ENCODE measurements around the gene FARS2. TPM values are rescaled to one million over a fixed set of nuclear protein-coding genes. Genes with fewer than 3 reads are reported as not detected.

Gene FARS2
- total RNA-seq, 5 donors from 2014 or later (not counting 1 experiment from before 2014, with no cell fraction given): 17.9 to 24.2 (median 20.3) TPM

DNA sequence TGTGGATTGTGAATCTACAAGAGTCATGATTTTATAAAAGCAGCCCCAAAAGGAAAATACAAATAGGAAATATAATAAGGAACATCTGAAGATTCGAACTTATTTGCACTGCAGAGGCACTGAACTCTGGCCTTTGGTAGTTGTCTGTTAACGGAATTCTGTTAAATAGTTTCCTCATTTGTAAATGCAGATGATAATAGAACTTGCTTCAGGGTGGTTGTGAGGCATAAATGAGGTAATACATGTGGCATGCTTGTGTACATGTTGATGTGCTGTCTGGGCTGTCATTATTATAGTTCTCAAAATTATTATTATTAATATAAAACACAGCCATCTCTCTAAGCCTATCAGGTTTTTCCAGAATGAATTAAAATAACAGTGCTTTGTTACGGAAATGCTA lies 443.4 kb downstream of the FARS2 start:
- Mint-ChIP-seq H3K36me3 (peaks cover 27% of the 10 kb centered on the region), H3K27me3 (no peaks in the 10 kb centered on the region), H3K4me3 (no peak overlapping the region), H3K9me3 (no peaks in the 10 kb centered on the region), H3K4me1 (peaks cover 26 to 31% (median 29%) of the 10 kb centered on the region in 3 donors), H3K27ac (no peak overlapping the region)
- ChIA-PET CTCF (no interaction called here), POLR2A (no interaction called here)
- Histone ChIP-seq H3K36me3 (ENCODE audit: control insufficient read depth in 2 of 2, extremely low read depth in 1 of 2, insufficient read depth in 1 of 2, low read length in 1 of 2) (no peaks in the 10 kb centered on the region), H3K4me3 (ENCODE audit: control insufficient read depth in 1 of 2, extremely low read depth in 1 of 2, low read length in 1 of 2) (no peak overlapping the region), H3K27me3 (replicated peaks in 1 of 2; ENCODE audit: control insufficient read depth in 2 of 2, extremely low read depth in 1 of 2, insufficient read depth in 2 of 2, low read length in 1 of 2) (no peaks in the 10 kb centered on the region), H3K9me3 (no peaks in the 10 kb centered on the region), H3K27ac (ENCODE audit: low read length) (no peak overlapping the region), H3K4me1 (ENCODE audit: control insufficient read depth in 1 of 2, extremely low read depth in 1 of 2, insufficient read depth in 2 of 2, low read length in 2 of 2) (peaks cover 22 to 35% of the 10 kb centered on the region in 2 experiments)
- ATAC-seq (replicated peaks in 1 of 4) (no peak), DNase-seq (no peak)
- WGBS (ENCODE audit: insufficient coverage): 88% methylated on average over 1 of the region's 3 CpGs

DNA sequence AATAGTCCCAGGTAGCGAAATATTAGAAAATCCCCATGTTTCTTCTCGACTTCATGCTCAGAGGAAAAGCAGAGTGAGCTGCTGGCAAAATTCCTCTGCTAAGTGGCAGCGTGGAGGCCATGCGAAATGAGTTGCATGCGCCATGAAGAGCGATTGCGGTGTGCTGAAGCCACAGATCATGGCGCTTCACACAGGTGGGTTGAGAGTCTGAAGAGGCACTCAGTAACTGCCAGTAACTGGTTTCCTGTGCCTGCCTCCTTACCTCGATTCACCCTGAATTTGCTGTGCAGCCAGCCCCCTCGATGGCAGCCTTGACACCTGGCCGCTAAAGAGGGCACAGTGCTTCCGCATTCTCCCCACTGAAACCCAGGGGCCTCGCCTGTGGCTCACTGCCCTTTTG lies 443.9 kb downstream of the FARS2 start:
- no peak overlapping the region for H3K27ac ChIP-seq (ENCODE audit: low read length)
- no peaks in the 10 kb centered on the region for H3K27me3 ChIP-seq (replicated peaks in 1 of 2; ENCODE audit: control insufficient read depth in 2 of 2, extremely low read depth in 1 of 2, insufficient read depth in 2 of 2, low read length in 1 of 2)
- peaks cover 22 to 35% of the 10 kb centered on the region in 2 experiments for H3K4me1 ChIP-seq (ENCODE audit: control insufficient read depth in 1 of 2, extremely low read depth in 1 of 2, insufficient read depth in 2 of 2, low read length in 2 of 2)
- DNase-seq: no peak
- H3K36me3 ChIP-seq (ENCODE audit: control insufficient read depth in 2 of 2, extremely low read depth in 1 of 2, insufficient read depth in 1 of 2, low read length in 1 of 2): no peaks in the 10 kb centered on the region
- H3K36me3 Mint-ChIP-seq: peaks cover 23% of the 10 kb centered on the region
- no peaks in the 10 kb centered on the region for H3K27me3 Mint-ChIP-seq
- ChIA-PET POLR2A (no interaction called here), CTCF (no interaction called here)
- H3K4me3 ChIP-seq (ENCODE audit: control insufficient read depth in 1 of 2, extremely low read depth in 1 of 2, low read length in 1 of 2): peak overlapping the region in 1 of 2 donors; percentile 17
- peaks cover 26 to 31% (median 29%) of the 10 kb centered on the region in 3 donors for H3K4me1 Mint-ChIP-seq
- H3K27ac Mint-ChIP-seq: no peak overlapping the region
- no peak for ATAC-seq (replicated peaks in 1 of 4)
- H3K4me3 Mint-ChIP-seq: peak overlapping the region in 1 of 3 donors; percentile 55
- H3K9me3 Mint-ChIP-seq: no peaks in the 10 kb centered on the region
- WGBS (ENCODE audit: insufficient coverage): 91% methylated on average over 11 of the region's 13 CpGs
- no peaks in the 10 kb centered on the region for H3K9me3 ChIP-seq

DNA sequence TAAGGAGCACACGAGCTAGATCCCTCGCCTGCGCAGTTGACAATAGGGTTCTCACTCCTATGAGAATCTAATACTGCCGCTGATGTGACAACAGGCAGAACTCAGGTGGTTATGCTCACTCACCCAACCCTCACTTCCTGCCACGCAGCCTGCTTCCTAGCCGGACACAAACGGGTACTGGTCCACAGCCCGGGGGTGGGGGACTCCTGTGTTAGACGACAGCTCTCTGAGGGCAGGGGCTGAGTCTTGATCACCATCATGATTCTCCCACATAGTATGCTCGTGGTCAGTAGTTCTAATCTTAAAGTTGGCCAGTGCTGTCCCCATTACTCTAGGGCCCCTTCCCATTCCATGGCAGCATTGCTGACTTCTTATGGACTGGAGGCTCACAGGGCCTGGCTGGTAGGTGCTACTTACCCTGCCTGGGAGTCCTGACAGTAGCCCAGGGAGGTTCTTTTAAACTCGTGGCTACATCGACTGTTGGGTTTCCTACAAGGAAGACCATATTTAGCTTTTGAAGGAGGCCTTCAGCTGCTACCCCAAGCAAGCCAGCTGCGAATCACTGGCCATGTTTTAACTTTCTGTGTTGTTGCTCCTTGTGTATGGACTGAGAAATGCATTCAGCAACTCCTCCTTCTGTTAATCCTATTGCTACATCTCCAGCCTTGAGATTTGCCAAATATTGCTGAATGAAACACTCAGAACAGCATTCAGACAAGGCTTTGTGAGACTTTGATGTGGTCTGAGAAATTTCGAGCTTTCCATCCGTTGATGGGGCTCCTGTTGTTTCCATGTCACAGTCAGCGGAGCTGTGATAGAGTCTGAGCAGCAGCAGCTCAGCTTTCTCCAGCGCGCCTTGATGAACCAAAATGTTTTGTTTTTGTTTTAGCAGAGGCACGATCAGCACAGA lies 445.1 kb downstream of the FARS2 start:
- DNase-seq (peak in 6 of 35 experiments; percentile 4 to 41 (median 12)), ATAC-seq (replicated peaks in 1 of 4) (peak; percentile 58 to 88 (median 68))
- H3K4me3 ChIP-seq (ENCODE audit: control insufficient read depth in 1 of 2, extremely low read depth in 1 of 2, low read length in 1 of 2): peak overlapping the region in 1 of 2 donors; percentile 11
- POLR2A ChIA-PET: no interaction called here
- H3K36me3 ChIP-seq (ENCODE audit: control insufficient read depth in 2 of 2, extremely low read depth in 1 of 2, insufficient read depth in 1 of 2, low read length in 1 of 2): no peaks in the 10 kb centered on the region
- CTCF ChIA-PET: interaction anchor here in 1 of 2 donors (0.6 kb wide), 1 partner anchor 902 kb away, joined by 6 read pairs; no protein-coding TSS in a partner anchor
- peak overlapping the region in 2 of 3 donors; percentile 10 to 55 for H3K4me3 Mint-ChIP-seq
- H3K4me1 ChIP-seq (ENCODE audit: control insufficient read depth in 1 of 2, extremely low read depth in 1 of 2, insufficient read depth in 2 of 2, low read length in 2 of 2): peaks cover 22 to 35% of the 10 kb centered on the region in 2 experiments
- H3K36me3 Mint-ChIP-seq: peaks cover 21% of the 10 kb centered on the region
- H3K27ac ChIP-seq (ENCODE audit: low read length): no peak overlapping the region
- no peaks in the 10 kb centered on the region for H3K9me3 Mint-ChIP-seq
- H3K27me3 Mint-ChIP-seq: no peaks in the 10 kb centered on the region
- no peaks in the 10 kb centered on the region for H3K27me3 ChIP-seq (replicated peaks in 1 of 2; ENCODE audit: control insufficient read depth in 2 of 2, extremely low read depth in 1 of 2, insufficient read depth in 2 of 2, low read length in 1 of 2)
- H3K9me3 ChIP-seq: no peaks in the 10 kb centered on the region
- WGBS (ENCODE audit: insufficient coverage): 47% methylated on average over 17 of the region's 19 CpGs
- H3K4me1 Mint-ChIP-seq: peaks cover 26 to 31% (median 29%) of the 10 kb centered on the region in 3 donors
- peak overlapping the region in 1 of 2 donors; percentile 68 for H3K27ac Mint-ChIP-seq

DNA sequence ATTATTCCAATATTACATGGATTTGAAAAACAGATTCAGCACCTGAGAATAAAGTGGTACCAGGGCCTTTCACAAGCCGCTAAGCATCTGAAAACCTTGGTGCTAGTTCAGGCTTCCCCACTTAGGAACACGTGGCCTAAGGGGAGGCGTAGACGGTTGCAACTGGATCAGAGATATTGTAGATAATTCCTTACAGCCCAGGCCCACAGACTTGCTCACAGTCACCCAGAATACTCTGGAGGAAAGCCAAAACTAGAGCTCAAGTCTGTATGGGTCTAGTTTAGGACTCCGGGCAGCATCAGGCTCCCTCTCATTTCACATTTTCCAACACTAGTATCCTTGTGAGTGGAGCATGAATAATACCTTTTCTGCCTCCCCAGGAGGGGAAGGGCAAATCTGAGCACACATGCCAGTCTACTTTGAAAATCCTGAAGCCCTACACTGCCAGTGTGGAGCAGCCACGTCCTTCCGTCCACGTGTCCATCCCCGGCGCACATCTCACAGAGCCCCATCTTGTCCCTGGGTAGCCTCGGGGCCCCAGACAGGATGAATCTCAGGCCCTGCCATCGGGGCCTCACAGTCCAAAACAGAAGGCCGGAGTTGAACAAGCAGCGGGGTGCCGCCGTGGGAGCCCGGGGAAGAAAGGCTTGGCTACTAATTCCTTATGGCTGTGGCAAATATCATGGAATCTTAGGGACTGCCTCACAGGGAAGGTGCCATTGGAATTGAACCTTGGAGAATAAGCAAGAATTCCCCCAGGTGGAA lies 446.1 kb downstream of the FARS2 start:
- POLR2A ChIA-PET: no interaction called here
- Histone ChIP-seq H3K27ac (ENCODE audit: low read length) (no peak overlapping the region), H3K36me3 (ENCODE audit: control insufficient read depth in 2 of 2, extremely low read depth in 1 of 2, insufficient read depth in 1 of 2, low read length in 1 of 2) (no peaks in the 10 kb centered on the region), H3K9me3 (no peaks in the 10 kb centered on the region), H3K4me1 (ENCODE audit: control insufficient read depth in 1 of 2, extremely low read depth in 1 of 2, insufficient read depth in 2 of 2, low read length in 2 of 2) (peaks cover 22 to 31% of the 10 kb centered on the region in 2 experiments), H3K4me3 (ENCODE audit: control insufficient read depth in 1 of 2, extremely low read depth in 1 of 2, low read length in 1 of 2) (no peak overlapping the region), H3K27me3 (replicated peaks in 1 of 2; ENCODE audit: control insufficient read depth in 2 of 2, extremely low read depth in 1 of 2, insufficient read depth in 2 of 2, low read length in 1 of 2) (no peaks in the 10 kb centered on the region)
- Mint-ChIP-seq H3K27me3 (no peaks in the 10 kb centered on the region), H3K27ac (no peak overlapping the region), H3K4me1 (peaks cover 26 to 28% (median 27%) of the 10 kb centered on the region in 3 donors), H3K36me3 (peaks cover 15% of the 10 kb centered on the region), H3K9me3 (no peaks in the 10 kb centered on the region), H3K4me3 (peak overlapping the region in 1 of 3 donors; percentile 55)
- 96% methylated on average over 10 of the region's 17 CpGs for WGBS (ENCODE audit: insufficient coverage)
- DNase-seq: no peak
- CTCF ChIA-PET: interaction anchor here in 1 of 2 donors (0.6 kb wide), 1 partner anchor 903 kb away, joined by 6 read pairs; no protein-coding TSS in a partner anchor
- ATAC-seq (replicated peaks in 1 of 4): no peak

DNA sequence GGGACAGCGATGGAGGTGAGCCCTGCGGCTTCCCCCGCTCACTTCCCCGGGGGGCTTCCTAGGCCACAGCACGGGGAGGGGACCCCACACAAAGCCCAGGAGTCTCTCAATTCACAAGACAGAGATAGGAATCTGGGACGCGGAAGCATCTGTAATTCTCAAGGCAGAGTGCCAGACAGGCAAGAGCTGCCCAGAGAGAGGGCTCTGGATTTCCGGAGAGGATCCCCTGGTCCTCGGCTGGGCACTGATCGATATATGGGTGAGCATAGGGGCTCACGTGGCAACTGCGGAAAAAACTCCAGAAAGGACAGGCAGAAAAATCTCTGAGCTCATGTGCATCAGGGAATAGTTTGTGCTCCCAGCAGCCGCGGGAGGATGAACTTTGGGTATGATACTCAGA lies 449.2 kb downstream of the FARS2 start:
- Mint-ChIP-seq H3K9me3 (peaks cover 0 to 6% (median 3%) of the 10 kb centered on the region in 3 donors), H3K27ac (no peak overlapping the region), H3K4me1 (peaks cover 16 to 18% (median 16%) of the 10 kb centered on the region in 3 donors)

DNA sequence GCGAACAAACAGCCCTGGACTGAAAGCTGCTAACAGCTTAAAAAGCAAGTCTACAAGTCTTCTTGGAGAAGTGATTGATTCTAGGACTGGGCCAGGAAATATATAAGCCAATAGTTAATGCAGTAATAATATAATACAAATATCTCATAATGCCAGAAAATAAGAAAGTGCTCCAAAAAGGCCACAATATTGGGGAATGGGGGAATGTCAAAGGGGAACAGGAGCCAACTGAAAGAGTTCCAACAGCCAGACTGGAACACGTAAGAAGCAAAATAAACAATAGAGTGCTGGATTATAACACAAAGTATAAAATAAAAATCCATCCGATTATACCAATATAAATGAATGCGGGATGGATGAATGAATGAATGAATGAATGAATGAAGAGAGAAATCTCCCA lies 449.6 kb downstream of the FARS2 start:
- Histone ChIP-seq H3K36me3 (ENCODE audit: control insufficient read depth in 2 of 2, extremely low read depth in 1 of 2, insufficient read depth in 1 of 2, low read length in 1 of 2) (no peaks in the 10 kb centered on the region), H3K4me3 (ENCODE audit: control insufficient read depth in 1 of 2, extremely low read depth in 1 of 2, low read length in 1 of 2) (no peak overlapping the region), H3K9me3 (no peaks in the 10 kb centered on the region), H3K27me3 (replicated peaks in 1 of 2; ENCODE audit: control insufficient read depth in 2 of 2, extremely low read depth in 1 of 2, insufficient read depth in 2 of 2, low read length in 1 of 2) (no peaks in the 10 kb centered on the region), H3K4me1 (ENCODE audit: control insufficient read depth in 1 of 2, extremely low read depth in 1 of 2, insufficient read depth in 2 of 2, low read length in 2 of 2) (peaks cover 12% of the 10 kb centered on the region in 2 experiments), H3K27ac (ENCODE audit: low read length) (no peak overlapping the region)
- H3K9me3 Mint-ChIP-seq: peaks cover 0 to 10% (median 7%) of the 10 kb centered on the region in 3 donors
- no peak overlapping the region for H3K4me3 Mint-ChIP-seq
- WGBS (ENCODE audit: insufficient coverage): no CpG with 5 or more reads among the region's 4 CpGs
- H3K27ac Mint-ChIP-seq: no peak overlapping the region
- ChIA-PET CTCF (no interaction called here), POLR2A (no interaction called here)
- H3K4me1 Mint-ChIP-seq: peaks cover 11 to 14% (median 12%) of the 10 kb centered on the region in 3 donors
- H3K27me3 Mint-ChIP-seq: no peaks in the 10 kb centered on the region
- DNase-seq: no peak
- ATAC-seq (replicated peaks in 1 of 4): no peak
- H3K36me3 Mint-ChIP-seq: peaks cover 21% of the 10 kb centered on the region

More for the DNA sequence above, 449.2 kb downstream of the FARS2 start:
- no peak overlapping the region for H3K4me3 ChIP-seq (ENCODE audit: control insufficient read depth in 1 of 2, extremely low read depth in 1 of 2, low read length in 1 of 2)
- no peak overlapping the region for H3K27ac ChIP-seq (ENCODE audit: low read length)
- H3K4me3 Mint-ChIP-seq: no peak overlapping the region
- peaks cover 21% of the 10 kb centered on the region for H3K36me3 Mint-ChIP-seq
- peaks cover 16% of the 10 kb centered on the region in 2 experiments for H3K4me1 ChIP-seq (ENCODE audit: control insufficient read depth in 1 of 2, extremely low read depth in 1 of 2, insufficient read depth in 2 of 2, low read length in 2 of 2)
- H3K27me3 ChIP-seq (replicated peaks in 1 of 2; ENCODE audit: control insufficient read depth in 2 of 2, extremely low read depth in 1 of 2, insufficient read depth in 2 of 2, low read length in 1 of 2): no peaks in the 10 kb centered on the region
- ATAC-seq (replicated peaks in 1 of 4): no peak
- H3K27me3 Mint-ChIP-seq: no peaks in the 10 kb centered on the region
- WGBS (ENCODE audit: insufficient coverage): 96% methylated on average over 13 of the region's 14 CpGs
- ChIA-PET POLR2A (no interaction called here), CTCF (no interaction called here)
- H3K36me3 ChIP-seq (ENCODE audit: control insufficient read depth in 2 of 2, extremely low read depth in 1 of 2, insufficient read depth in 1 of 2, low read length in 1 of 2): no peaks in the 10 kb centered on the region
- no peak for DNase-seq
- H3K9me3 ChIP-seq: no peaks in the 10 kb centered on the region
